Measurements from ENCODE around the gene GAL3ST1. TPM values are rescaled to one million over a fixed set of nuclear protein-coding genes. Genes with fewer than 3 reads are reported as not detected.

GAL3ST1 gene
- total and polyA plus RNA-seq, 2 of the 8 experiments (the other 6 are each of a cell fraction or from before 2014, with no cell fraction given), result 11.0 to 32.5 TPM

DNA sequence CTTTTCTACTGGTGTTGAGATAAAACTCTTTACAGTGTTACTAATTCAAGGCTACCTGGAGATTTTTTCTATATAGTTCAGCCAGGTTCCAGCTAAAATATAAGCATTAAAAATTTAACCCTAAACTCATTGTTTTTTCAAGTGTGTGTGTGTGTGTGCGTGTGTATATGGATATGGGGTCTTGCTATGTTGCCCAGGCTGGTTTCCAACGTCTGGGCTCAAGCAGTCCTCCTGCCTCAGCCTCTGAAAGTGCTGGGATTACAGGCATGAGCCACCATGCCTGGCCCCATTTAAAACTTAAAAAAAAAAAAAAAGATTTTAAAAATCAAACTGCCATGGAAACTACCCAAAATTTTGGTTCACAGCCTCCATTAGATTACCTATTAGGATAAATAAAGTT lies 21.7 kb upstream of the GAL3ST1 start:
- H2BK12ac ChIP-seq (ENCODE audit: low read depth, low read length), result no peak overlapping the region
- no peak for DNase-seq (ENCODE audit: low read depth in 1 of 2, low spot score in 2 of 2)
- H2AK5ac ChIP-seq (ENCODE audit: low read depth, low read length), result no peak overlapping the region
- H4K8ac ChIP-seq (ENCODE audit: extremely low read depth, insufficient read depth, low read length), result no peak overlapping the region
- ChIA-PET CTCF (ENCODE audit: partially characterized antibody) (interaction anchor here (0.9 to 7.6 kb wide), 3 partner anchors 10 to 159 kb away, joined by 3 to 52 read pairs (median 3); partner anchors contain the start of gene TCN2), POLR2A (ENCODE audit: partially characterized antibody) (interaction anchor here (0.7 to 0.9 kb wide), 3 partner anchors 9 to 62 kb away, joined by 3 to 4 read pairs (median 3); no protein-coding TSS in a partner anchor)
- H3K79me2 ChIP-seq (ENCODE audit: control insufficient read depth in 1 of 2, insufficient read depth in 2 of 2, low read length in 2 of 2), result peaks cover 3 to 5% of the 10 kb centered on the region in 2 experiments
- no peak overlapping the region for H3K23ac ChIP-seq (ENCODE audit: insufficient read length)
- H4K20me1 ChIP-seq (replicated peaks in 1 of 2; ENCODE audit: control insufficient read depth in 1 of 2, insufficient read depth in 2 of 2, low read length in 2 of 2), result peaks cover 0 to 2% of the 10 kb centered on the region in 2 experiments
- no peaks in the 10 kb centered on the region for H3K9me3 ChIP-seq (ENCODE audit: insufficient read depth in 2 of 2, low read depth in 1 of 2, low read length in 1 of 2)
- no peak overlapping the region for H3K4me2 ChIP-seq (ENCODE audit: insufficient read depth in 1 of 2, low read depth in 2 of 2, low read length in 2 of 2)
- no peak overlapping the region for H3K14ac ChIP-seq (ENCODE audit: insufficient read length)
- H3K23me2 ChIP-seq (ENCODE audit: low read depth, low read length), result peaks cover 2% of the 10 kb centered on the region
- 0 out of 7 replicates have a peak, but pooled peaks cover 0 to under 1% (median 0%) of the 10 kb centered on the region in 4 experiments for H3K4me1 ChIP-seq (replicated peaks in 1 of 4; ENCODE audit: control insufficient read depth in 3 of 4, insufficient read depth in 4 of 4, low read length in 3 of 4)
- no peak overlapping the region for H3K18ac ChIP-seq (ENCODE audit: extremely low read depth, low read length)
- H4K91ac ChIP-seq (replicated peaks; ENCODE audit: insufficient read length, low read length), result no peak overlapping the region
- no peak overlapping the region for H3K9ac ChIP-seq (replicated peaks in 1 of 4; ENCODE audit: extremely low read depth in 1 of 4, low read depth in 3 of 4, low read length in 3 of 4)
- no peak overlapping the region for H3K4me3 ChIP-seq (ENCODE audit: extremely low read depth in 1 of 4, insufficient read depth in 2 of 4, low read depth in 3 of 4, low read length in 4 of 4)
- no peak overlapping the region for H2BK5ac ChIP-seq (ENCODE audit: low read depth, low read length)
- no peaks in the 10 kb centered on the region for H3K79me1 ChIP-seq (ENCODE audit: low read depth, low read length)
- no peak overlapping the region for H3K4ac ChIP-seq (replicated peaks; ENCODE audit: insufficient read length, low read depth, low read length)
- no peak overlapping the region for H2BK120ac ChIP-seq (replicated peaks; ENCODE audit: low read depth, low read length)
- H3K27me3 ChIP-seq (replicated peaks in 1 of 4; ENCODE audit: control insufficient read depth in 3 of 4, extremely low read depth in 1 of 4, insufficient read depth in 3 of 4, low read length in 3 of 4), result no peaks in the 10 kb centered on the region; a peak in 2 of 7 replicates
- H3K36me3 ChIP-seq (ENCODE audit: control insufficient read depth in 2 of 4, insufficient read depth in 4 of 4, low read length in 3 of 4), result no peaks in the 10 kb centered on the region
- H2BK15ac ChIP-seq (ENCODE audit: low read length), result no peak overlapping the region
- WGBS, 2 experiments (ENCODE audit: extremely low coverage in 1 of 2, insufficient coverage in 1 of 2, insufficient read length in 1 of 2, insufficient replicate concordance in 2 of 2, low coverage in 1 of 2, low lambda C conversion rate in 2 of 2, missing lambda C conversion rate in 1 of 2), result 79% methylated on average over 2 of the region's 2 CpGs; no CpG with 5 or more reads in 1 of the 2 experiments
- no peak overlapping the region for H2AFZ ChIP-seq (ENCODE audit: low read length)
- H3K27ac ChIP-seq (ENCODE audit: low read depth, low read length), result no peak overlapping the region
- no peak for FAIRE-seq
- no peak overlapping the region for H2BK20ac ChIP-seq (ENCODE audit: low read length)
- no peak overlapping the region for H3K56ac ChIP-seq (replicated peaks; ENCODE audit: insufficient read length, low read depth, low read length)
- no peak overlapping the region for H4K5ac ChIP-seq (ENCODE audit: insufficient read length, low read depth, low read length)
- no peak for TF ChIP-seq SIX5 (IDR thresholded peaks at IDR 0.05; ENCODE audit: low read depth, low read length)
- TF ChIP-seq TAF1 (IDR thresholded peaks at IDR 0.05; ENCODE audit: low read depth, low read length), result no peak
- no peak for TF ChIP-seq RXRA (IDR thresholded peaks at IDR 0.05; ENCODE audit: insufficient read depth, low read depth, low read length)

Measured in H1 (cell line).